ENCODE data around the gene OSER1.

DNA sequence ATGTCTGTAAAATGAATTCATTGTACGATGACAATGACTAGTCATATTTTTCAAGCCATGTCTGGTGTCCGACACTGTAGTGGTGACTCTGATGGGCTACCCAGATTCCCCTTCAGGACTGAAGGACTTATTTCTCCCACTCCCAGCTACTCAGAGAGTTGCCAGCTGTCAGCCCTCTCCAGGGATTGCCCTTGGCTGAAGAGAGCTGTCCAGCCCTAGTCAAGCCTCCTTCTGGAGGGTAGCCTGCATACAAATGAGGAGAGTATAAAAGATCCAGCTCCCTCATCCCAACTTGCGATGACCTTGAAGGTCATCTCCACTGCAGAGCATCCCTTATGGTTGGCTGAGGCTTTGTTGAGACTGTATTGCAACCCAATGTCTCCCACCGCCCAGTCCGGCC is 53.5 kb downstream of the OSER1 start:
- TF ChIP-seq CTCF (IDR thresholded peaks at IDR 0.05) (no peak), POLR2A (IDR thresholded peaks at IDR 0.05) (no peak), POLR2AphosphoS5 (IDR thresholded peaks at IDR 0.05; ENCODE audit: insufficient read depth in 1 of 2, low read depth in 1 of 2) (no peak)

Data from vagina (tissue), 2 donors.